Measurements from ENCODE around the gene GNG12.

- TF ChIP-seq POLR2AphosphoS5 (IDR thresholded peaks at IDR 0.05), result no peak
- TF ChIP-seq CTCF (IDR thresholded peaks at IDR 0.05), result no peak
- TF ChIP-seq POLR2A (IDR thresholded peaks at IDR 0.05), result no peak
Observed at GRCh38 chr1:67755160-67755559, 78.1 kb downstream of the GNG12 start.

Data from prostate gland (tissue), 2 donors.